Non-pigmented ciliary epithelial cell (primary cell): Measurements from ENCODE around the gene LGALS9.
"Not testable (repeated sequence)": the region's sequence is repeated elsewhere in the genome, so short reads cannot be mapped to it uniquely, and the experiment has no call there.

Experiments
- DNase-seq: peaks from one replicate; pipeline ENCODE4 v3.0.0-alpha.2; 2010; ENCODE audit warnings: low read depth

LGALS9 gene

GRCh38 chr17:27629260-27629659 lies 1.7 kb upstream of the LGALS9 start:
- DNase-seq = not testable (repeated sequence)

- DNase-seq = no peak
These were observed 398 bp downstream of the LGALS9 start for GRCh38 chr17:27631411-27631760.

GRCh38 chr17:27631897-27632725 lies 1.1 kb downstream of the LGALS9 start:
- no peak for DNase-seq

GRCh38 chr17:27632766-27633165 lies 1.8 kb downstream of the LGALS9 start:
- DNase-seq = not testable (repeated sequence)

- no peak for DNase-seq
These were observed 2.5 kb downstream of the LGALS9 start for GRCh38 chr17:27633312-27634025.

GRCh38 chr17:27634026-27634335 lies 3.0 kb downstream of the LGALS9 start:
- no peak for DNase-seq

GRCh38 chr17:27634776-27635175 lies 3.8 kb downstream of the LGALS9 start:
- no peak for DNase-seq

GRCh38 chr17:27635275-27635823 lies 4.4 kb downstream of the LGALS9 start:
- DNase-seq = no peak

- not testable (repeated sequence) for DNase-seq
These were observed 5.1 kb downstream of the LGALS9 start for GRCh38 chr17:27636005-27636520.

- DNase-seq = not testable (repeated sequence)
These were observed 6.8 kb downstream of the LGALS9 start for GRCh38 chr17:27637818-27638217.

GRCh38 chr17:27638415-27638914 lies 7.5 kb downstream of the LGALS9 start:
- DNase-seq = not testable (repeated sequence)

- DNase-seq = no peak
These were observed 9.8 kb downstream of the LGALS9 start for GRCh38 chr17:27640790-27641189.

- DNase-seq = no peak
These were observed 13.6 kb downstream of the LGALS9 start for GRCh38 chr17:27644586-27644985.

GRCh38 chr17:27645621-27646020 lies 14.6 kb downstream of the LGALS9 start:
- DNase-seq = not testable (repeated sequence)

GRCh38 chr17:27646232-27646631 lies 15.2 kb downstream of the LGALS9 start:
- DNase-seq = no peak

- DNase-seq = no peak
These were observed 16.8 kb downstream of the LGALS9 start for GRCh38 chr17:27647765-27648164.

GRCh38 chr17:27649111-27649571 lies 18.2 kb downstream of the LGALS9 start:
- not testable (repeated sequence) for DNase-seq

- DNase-seq = no peak
These were observed 18.9 kb downstream of the LGALS9 start for GRCh38 chr17:27649929-27650328.

GRCh38 chr17:27650836-27651235 lies 19.8 kb downstream of the LGALS9 start:
- no peak for DNase-seq

- no peak for DNase-seq
These were observed 20.7 kb downstream of the LGALS9 start for GRCh38 chr17:27651411-27652345.

- not testable (repeated sequence) for DNase-seq
These were observed 22.5 kb downstream of the LGALS9 start for GRCh38 chr17:27653449-27653971.
